Measurements from ENCODE around the gene BTBD10.

DNA sequence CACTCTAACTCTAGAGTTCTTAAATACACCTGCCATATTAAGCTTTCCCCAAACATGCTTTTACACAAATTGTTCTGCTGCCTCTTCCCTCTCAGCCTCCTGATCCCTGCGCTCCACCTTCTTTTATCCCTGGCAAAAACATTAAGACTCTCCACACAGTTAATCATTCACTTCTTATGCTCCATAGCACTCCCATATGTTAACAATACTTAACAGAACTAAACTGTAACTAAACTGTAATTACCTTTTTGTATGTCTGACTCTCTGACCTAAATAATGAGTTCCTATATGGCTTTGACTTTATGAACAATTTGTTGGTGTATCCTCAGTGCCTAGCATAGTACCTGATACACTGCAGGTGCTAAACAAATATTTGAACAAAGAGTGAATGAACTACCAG lies 71.8 kb downstream of the BTBD10 start:
- TF ChIP-seq, protein P1, sequence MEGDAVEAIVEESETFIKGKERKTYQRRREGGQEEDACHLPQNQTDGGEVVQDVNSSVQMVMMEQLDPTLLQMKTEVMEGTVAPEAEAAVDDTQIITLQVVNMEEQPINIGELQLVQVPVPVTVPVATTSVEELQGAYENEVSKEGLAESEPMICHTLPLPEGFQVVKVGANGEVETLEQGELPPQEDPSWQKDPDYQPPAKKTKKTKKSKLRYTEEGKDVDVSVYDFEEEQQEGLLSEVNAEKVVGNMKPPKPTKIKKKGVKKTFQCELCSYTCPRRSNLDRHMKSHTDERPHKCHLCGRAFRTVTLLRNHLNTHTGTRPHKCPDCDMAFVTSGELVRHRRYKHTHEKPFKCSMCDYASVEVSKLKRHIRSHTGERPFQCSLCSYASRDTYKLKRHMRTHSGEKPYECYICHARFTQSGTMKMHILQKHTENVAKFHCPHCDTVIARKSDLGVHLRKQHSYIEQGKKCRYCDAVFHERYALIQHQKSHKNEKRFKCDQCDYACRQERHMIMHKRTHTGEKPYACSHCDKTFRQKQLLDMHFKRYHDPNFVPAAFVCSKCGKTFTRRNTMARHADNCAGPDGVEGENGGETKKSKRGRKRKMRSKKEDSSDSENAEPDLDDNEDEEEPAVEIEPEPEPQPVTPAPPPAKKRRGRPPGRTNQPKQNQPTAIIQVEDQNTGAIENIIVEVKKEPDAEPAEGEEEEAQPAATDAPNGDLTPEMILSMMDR (conservative IDR thresholded peaks at IDR 0.05) = no peak
- no peak for TF ChIP-seq ZFX (IDR thresholded peaks at IDR 0.05)

Data from C4-2B (cell line).